ENCODE measurements around the gene MORF4L2. TPM values are rescaled to one million over a fixed set of nuclear protein-coding genes. Genes with fewer than 3 reads are reported as not detected.

The MORF4L2 gene
- total RNA-seq, 1 donor from 2014 or later: 373 TPM

GRCh38 chrX:103687696-103688201, 1.2 kb upstream of the MORF4L2 start:
- Mint-ChIP-seq H3K4me1 (peaks cover 4% of the 10 kb centered on the region), H3K4me3 (no peak overlapping the region), H3K36me3 (peaks cover 9% of the 10 kb centered on the region), H3K27ac (no peak overlapping the region), H3K9me3 (peaks cover 8% of the 10 kb centered on the region), H3K27me3 (ENCODE audit: low read depth) (no peaks in the 10 kb centered on the region)
- DNase-seq (ENCODE audit: low spot score in 2 of 2, unreplicated experiment in 2 of 2): peak; percentile 33 to 66
- peak; percentile 32 for TF ChIP-seq CTCF (IDR thresholded peaks at IDR 0.05; ENCODE audit: unreplicated experiment)

- H3K27me3 Mint-ChIP-seq (ENCODE audit: low read depth): no peaks in the 10 kb centered on the region
- TF ChIP-seq CTCF (IDR thresholded peaks at IDR 0.05; ENCODE audit: unreplicated experiment): peak; percentile 22
- H3K9me3 Mint-ChIP-seq: peaks cover 8% of the 10 kb centered on the region
- H3K4me1 Mint-ChIP-seq: peaks cover 4% of the 10 kb centered on the region
- H3K36me3 Mint-ChIP-seq: peaks cover 9% of the 10 kb centered on the region
- no peak overlapping the region for H3K27ac Mint-ChIP-seq
- H3K4me3 Mint-ChIP-seq: no peak overlapping the region
- DNase-seq (ENCODE audit: low spot score in 2 of 2, unreplicated experiment in 2 of 2): peak; percentile 70 to 86
Measured at GRCh38 chrX:103687073-103687695, 685 bp upstream of the MORF4L2 start.

DNA sequence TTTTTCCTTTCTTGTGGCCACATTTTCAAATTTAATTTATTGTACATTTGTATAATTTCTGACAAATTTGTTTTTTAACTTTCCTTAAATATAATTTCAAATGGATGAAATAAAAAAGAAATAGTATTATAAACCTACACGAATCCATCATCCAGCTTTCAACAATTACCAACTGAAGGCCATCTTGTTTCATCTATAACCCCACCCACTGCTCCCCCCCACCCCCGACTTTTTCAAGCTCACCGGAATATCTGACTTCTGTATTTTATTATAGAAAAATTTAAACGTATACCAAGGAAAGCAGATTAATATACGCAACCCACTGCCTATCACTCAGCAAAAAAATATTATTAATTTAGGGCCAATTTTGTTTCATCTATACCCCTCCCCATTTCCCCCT, 1.1 kb downstream of the MORF4L2 start:
- Mint-ChIP-seq H3K4me1 (peaks cover 4% of the 10 kb centered on the region), H3K9me3 (peaks cover 8% of the 10 kb centered on the region), H3K27me3 (ENCODE audit: low read depth) (no peaks in the 10 kb centered on the region), H3K27ac (no peak overlapping the region), H3K4me3 (no peak overlapping the region), H3K36me3 (peaks cover 9% of the 10 kb centered on the region)
- no peak for DNase-seq (ENCODE audit: low spot score in 2 of 2, unreplicated experiment in 2 of 2)
- no peak for TF ChIP-seq CTCF (IDR thresholded peaks at IDR 0.05; ENCODE audit: unreplicated experiment)

- Mint-ChIP-seq H3K27me3 (ENCODE audit: low read depth) (no peaks in the 10 kb centered on the region), H3K36me3 (peaks cover 22% of the 10 kb centered on the region), H3K4me3 (no peak overlapping the region), H3K27ac (no peak overlapping the region), H3K9me3 (peaks cover 8% of the 10 kb centered on the region), H3K4me1 (peaks cover 4% of the 10 kb centered on the region)
- no peak for DNase-seq (ENCODE audit: low spot score in 2 of 2, unreplicated experiment in 2 of 2)
- TF ChIP-seq CTCF (IDR thresholded peaks at IDR 0.05; ENCODE audit: unreplicated experiment): no peak
Measured at GRCh38 chrX:103681443-103681842, 5.1 kb downstream of the MORF4L2 start.

DNA sequence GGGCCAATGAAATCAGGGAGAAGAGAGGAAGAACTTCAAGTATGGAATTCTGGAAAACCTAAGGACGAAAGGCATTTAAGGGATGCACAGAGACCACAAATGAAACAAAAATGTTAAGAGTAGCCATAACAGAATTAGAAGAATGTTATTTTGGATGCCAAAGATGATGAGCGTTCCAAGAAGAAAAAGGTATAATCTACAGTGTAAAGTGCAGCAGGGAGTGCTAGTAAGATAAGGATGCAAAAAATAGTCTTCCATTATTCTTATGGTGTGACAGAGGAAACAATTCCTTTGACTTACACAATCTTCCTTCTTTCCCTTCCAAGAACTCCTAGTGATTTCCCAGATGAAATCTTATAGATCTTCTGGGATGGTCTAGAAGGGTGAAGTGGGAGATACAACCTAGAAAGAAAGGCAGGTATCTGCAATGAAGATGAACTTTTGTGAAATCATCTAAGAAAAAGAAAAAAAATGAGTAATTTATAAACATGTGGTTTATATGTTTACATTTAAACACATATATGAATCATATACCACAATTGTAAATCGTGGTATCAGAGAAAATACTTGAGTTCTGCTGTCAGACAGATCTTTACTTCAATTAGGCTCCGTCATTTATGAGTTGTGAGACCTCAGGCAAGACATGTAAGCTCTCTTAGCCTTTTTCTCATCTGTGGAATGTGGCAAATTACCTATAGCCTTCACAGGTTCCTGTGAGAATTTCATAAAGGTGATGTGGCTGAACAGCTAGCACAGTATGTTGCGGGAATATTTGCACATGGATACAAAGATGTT, 8.1 kb downstream of the MORF4L2 start:
- no peak for DNase-seq (ENCODE audit: low spot score in 2 of 2, unreplicated experiment in 2 of 2)
- Mint-ChIP-seq H3K9me3 (no peaks in the 10 kb centered on the region), H3K27me3 (ENCODE audit: low read depth) (no peaks in the 10 kb centered on the region)

More for the DNA sequence above, 8.1 kb downstream of the MORF4L2 start:
- Mint-ChIP-seq H3K4me1 (no peaks in the 10 kb centered on the region), H3K4me3 (no peak overlapping the region), H3K36me3 (peaks cover 24% of the 10 kb centered on the region), H3K27ac (no peak overlapping the region)
- TF ChIP-seq CTCF (IDR thresholded peaks at IDR 0.05; ENCODE audit: unreplicated experiment): no peak
